ENCODE results near the gene OR52N5.

Gene OR52N5

DNA sequence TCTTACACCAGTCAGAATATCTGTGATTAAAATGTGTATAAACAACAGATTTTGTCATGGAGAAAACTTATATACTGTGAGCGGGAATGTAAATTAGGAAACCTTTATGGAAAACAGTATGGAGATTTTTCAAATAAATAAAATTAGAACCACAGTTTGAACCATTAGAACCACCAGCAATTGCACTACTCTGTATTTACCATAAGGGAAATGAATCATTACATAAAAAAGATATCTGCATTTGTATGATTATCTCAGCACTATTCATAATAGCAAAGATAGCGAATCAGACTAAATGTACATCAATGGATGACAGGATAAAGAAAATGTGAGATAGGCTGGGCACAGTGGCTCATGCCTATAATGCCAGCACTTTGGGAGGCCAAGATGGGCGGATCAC is 36.5 kb downstream of the OR52N5 start:
- H3K27ac ChIP-seq: no peak overlapping the region
- TF ChIP-seq, protein P1, sequence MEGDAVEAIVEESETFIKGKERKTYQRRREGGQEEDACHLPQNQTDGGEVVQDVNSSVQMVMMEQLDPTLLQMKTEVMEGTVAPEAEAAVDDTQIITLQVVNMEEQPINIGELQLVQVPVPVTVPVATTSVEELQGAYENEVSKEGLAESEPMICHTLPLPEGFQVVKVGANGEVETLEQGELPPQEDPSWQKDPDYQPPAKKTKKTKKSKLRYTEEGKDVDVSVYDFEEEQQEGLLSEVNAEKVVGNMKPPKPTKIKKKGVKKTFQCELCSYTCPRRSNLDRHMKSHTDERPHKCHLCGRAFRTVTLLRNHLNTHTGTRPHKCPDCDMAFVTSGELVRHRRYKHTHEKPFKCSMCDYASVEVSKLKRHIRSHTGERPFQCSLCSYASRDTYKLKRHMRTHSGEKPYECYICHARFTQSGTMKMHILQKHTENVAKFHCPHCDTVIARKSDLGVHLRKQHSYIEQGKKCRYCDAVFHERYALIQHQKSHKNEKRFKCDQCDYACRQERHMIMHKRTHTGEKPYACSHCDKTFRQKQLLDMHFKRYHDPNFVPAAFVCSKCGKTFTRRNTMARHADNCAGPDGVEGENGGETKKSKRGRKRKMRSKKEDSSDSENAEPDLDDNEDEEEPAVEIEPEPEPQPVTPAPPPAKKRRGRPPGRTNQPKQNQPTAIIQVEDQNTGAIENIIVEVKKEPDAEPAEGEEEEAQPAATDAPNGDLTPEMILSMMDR (conservative IDR thresholded peaks at IDR 0.05): no peak
- no peak for TF ChIP-seq ZFX (IDR thresholded peaks at IDR 0.05)

DNA sequence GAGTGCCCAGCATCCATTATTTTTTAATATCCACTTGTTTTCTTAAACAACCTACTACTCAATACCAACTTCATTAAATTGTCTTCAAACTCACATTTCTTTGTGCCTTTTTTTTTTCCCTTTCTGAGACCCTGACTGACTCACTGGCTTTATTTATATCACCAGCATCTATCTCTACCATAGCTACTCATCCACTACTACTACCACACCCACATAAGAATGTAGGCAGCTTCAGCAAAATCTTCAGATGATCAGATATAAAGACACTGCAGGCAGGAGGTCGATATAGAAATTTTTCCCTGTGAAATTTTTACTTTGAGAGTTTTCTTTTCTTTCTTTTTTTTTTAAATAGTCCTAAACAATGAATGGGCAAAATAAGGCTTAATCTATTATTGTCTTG is 44.7 kb downstream of the OR52N5 start:
- no peak for TF ChIP-seq ZFX (IDR thresholded peaks at IDR 0.05)
- TF ChIP-seq, protein P1 (conservative IDR thresholded peaks at IDR 0.05): no peak
- no peak overlapping the region for H3K27ac ChIP-seq

DNA sequence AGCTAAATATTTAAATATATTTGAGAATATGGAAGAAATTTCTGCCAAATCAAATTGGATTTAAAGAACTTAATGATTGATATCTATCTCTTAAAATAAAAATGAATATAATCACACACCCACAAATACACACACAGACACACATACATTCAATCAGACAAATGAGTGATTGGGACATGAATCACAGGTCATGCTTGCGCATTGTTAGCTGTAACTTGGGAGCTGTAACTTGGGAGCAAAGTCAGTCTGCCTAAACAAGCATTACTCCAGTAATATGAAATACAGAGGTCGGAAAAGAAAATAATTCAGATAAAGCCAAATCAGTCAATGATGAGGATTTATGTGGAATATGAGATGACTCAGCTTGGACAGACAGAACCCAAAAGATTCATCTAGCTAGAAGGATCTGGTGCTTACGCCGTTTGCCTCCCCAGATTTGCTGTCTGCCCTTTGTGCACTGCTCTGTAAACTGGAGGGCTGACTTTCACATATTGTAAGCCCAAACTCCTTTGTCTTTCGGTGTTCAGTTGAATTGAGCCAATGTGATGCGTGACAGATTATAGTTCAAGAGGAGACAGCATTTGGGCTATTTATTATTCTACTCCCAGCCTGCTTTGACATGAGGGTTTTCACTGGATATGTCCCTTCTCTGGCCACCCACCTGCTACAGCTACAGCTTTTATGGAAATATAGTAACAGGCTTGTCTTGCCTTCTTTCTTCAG is 45.3 kb downstream of the OR52N5 start:
- no peak overlapping the region for H3K27ac ChIP-seq

DNA sequence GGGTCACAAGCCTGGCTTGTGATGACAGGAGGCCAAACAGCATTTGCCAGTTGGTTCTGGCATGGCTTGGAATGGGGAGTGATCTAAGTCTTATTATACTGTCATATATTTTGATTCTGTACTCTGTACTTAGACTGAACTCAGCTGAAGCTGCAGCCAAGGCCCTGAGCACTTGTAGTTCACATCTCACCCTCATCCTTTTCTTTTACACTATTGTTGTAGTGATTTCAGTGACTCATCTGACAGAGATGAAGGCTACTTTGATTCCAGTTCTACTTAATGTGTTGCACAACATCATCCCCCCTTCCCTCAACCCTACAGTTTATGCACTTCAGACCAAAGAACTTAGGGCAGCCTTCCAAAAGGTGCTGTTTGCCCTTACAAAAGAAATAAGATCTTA is 46.1 kb downstream of the OR52N5 start:
- no peak for TF ChIP-seq ZFX (IDR thresholded peaks at IDR 0.05)
- TF ChIP-seq, protein P1 (conservative IDR thresholded peaks at IDR 0.05): no peak
- no peak overlapping the region for H3K27ac ChIP-seq

More for the DNA sequence above, 45.3 kb downstream of the OR52N5 start:
- no peak for TF ChIP-seq ZFX (IDR thresholded peaks at IDR 0.05)
- TF ChIP-seq, protein P1 (conservative IDR thresholded peaks at IDR 0.05): no peak

DNA sequence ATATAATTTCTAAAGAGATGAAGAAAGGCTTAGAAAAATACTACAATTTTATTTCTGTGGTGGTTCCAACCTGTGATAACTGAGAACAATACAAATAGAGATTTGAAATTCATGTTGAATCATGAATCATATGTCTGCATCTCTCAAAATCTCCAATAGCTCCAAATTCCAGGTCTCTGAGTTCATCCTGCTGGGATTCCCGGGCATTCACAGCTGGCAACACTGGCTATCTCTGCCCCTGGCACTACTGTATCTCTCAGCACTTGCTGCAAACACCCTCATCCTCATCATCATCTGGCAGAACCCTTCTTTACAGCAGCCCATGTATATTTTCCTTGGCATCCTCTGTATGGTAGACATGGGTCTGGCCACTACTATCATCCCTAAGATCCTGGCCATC is 46.8 kb downstream of the OR52N5 start, which contains the start of gene OR56B1:
Gene OR56B1 (plus strand): TSS at position 53 of the 400 bp plus-strand sequence. CDS start 69 bp downstream, at position 122.
- TF ChIP-seq, protein P1 (conservative IDR thresholded peaks at IDR 0.05): no peak
- no peak for TF ChIP-seq ZFX (IDR thresholded peaks at IDR 0.05)
- no peak within 1 kb of the TSS for H3K27ac ChIP-seq

DNA sequence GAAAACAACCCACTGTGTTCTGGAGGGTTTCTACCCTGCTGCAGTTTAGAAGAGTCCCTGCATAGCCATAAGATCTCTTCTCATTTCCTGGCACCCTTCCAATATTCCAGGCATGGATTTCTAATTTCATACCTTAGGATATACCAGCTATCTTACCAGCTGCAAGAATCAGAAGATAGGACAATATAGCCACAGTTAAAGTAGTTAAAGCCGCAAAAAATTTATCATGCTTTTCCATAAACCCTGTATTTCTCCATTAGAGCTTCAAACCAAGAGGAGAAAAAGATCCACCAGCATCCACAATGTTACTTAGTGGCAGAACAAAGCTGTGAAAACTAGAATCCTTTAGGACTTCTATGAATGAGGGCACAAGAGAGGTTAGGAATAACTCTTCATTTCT is 55.5 kb downstream of the OR52N5 start:
- no peak for TF ChIP-seq ZFX (IDR thresholded peaks at IDR 0.05)
- TF ChIP-seq, protein P1 (conservative IDR thresholded peaks at IDR 0.05): no peak
- H3K27ac ChIP-seq: no peak overlapping the region

DNA sequence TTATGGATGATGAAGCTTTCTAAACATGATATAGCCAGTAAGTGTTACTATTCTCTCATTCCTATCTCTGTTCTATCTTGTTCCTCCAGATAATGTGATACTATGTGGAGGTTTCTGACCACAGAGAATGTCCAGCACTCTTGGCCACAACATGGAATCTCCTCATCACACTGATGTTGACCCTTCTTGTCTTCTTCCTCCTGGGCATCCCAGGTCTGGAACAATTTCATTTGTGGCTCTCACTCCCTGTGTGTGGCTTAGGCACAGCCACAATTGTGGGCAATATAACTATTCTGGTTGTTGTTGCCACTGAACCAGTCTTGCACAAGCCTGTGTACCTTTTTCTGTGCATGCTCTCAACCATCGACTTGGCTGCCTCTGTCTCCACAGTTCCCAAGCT is 56.8 kb downstream of the OR52N5 start:
- no peak overlapping the region for H3K27ac ChIP-seq
- TF ChIP-seq, protein P1 (conservative IDR thresholded peaks at IDR 0.05): no peak
- TF ChIP-seq ZFX (IDR thresholded peaks at IDR 0.05): no peak

All from C4-2B (cell line).